Esophagus mucosa (tissue), 1 donor: ENCODE results near the gene LRRC57. TPM values are rescaled to one million over a fixed set of nuclear protein-coding genes. Genes with fewer than 3 reads are reported as not detected.
A peak's percentile ranks its signal among the peaks of the same experiment; 100 is the strongest.

ENCODE experiments used
- ATAC-seq: fragments of 200-7000 bp; cut with Tn5 transposase; one replicate; pipeline ENCODE4 v1.9.1; 2020
- total RNA-seq: library from RNA; stranded (reverse); gene quantifications from one replicate; pipeline ENCODE4 v1.2.4, GENCODE V29; 2023
- donor health status: DM: yes; HTN: yes; CAD: no.

LRRC57 gene
- total RNA-seq, 1 donor from 2014 or later: 11.6 TPM

DNA sequence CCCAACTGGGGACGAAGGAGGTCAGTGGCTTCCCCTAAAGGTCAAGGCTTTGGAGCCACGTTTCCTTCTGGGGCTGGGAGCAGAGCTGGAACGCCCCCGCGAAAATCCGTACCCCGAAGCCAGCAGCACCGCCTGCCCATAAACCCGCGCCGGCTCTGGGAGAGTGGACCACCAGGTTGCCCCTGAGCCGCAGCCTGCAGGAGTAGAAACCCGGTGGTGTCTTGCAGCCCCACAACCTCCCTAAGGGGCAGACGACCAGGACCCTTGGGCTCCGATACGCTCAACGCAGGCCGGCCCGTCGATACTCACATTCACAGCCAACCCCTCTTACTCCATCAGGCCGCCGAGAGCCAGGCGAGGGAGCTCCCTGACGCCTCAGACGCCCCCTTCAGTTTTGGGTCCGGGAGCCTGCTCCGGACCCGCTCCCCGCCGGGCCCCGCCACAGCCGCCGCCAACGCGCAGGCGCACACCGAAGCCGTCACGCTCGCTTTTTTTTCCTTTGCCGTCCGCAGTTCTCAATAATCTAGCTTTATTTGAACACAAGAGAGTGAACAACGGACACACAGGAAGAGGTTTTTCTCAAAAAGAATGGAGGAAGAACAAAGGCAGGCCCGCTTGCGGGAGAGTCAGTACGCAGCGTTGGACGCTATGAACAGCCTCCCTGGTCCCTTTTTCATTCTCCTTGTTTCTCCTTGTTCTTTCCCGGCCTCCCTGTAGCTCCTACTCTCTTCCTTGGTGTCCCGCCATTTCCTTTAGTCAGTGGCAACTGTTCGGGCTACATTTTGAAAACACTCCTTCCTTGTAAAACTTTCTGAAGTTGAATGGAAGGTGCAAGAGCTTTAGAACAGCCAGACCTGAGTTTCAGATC lies 57.7 kb downstream of the LRRC57 start, which contains the start of gene ZNF106:
ZNF106 (minus strand) TSS at position 471 of the 868 bp plus-strand sequence. CDS start 18,852 bp downstream, outside the sequence.
- peak; percentile 72 for ATAC-seq

- no peak for ATAC-seq
Observed at GRCh38 chr15:42490291-42490670, 58.3 kb downstream of the LRRC57 start.

Other genes with a start within 250 kb of the LRRC57 start
- gene CAPN3, start 189.3 kb downstream of the LRRC57 start, total RNA-seq: 4.5 TPM
- gene ZNF106, start 57.7 kb downstream of the LRRC57 start, total RNA-seq: 23.0 TPM
- gene SNAP23, start 53.2 kb downstream of the LRRC57 start, total RNA-seq: 34.4 TPM
- 13.1 TPM for gene HAUS2, start within 50 bp of the LRRC57 start, total RNA-seq
- 1.2 TPM for gene STARD9, start 26.8 kb upstream of the LRRC57 start, total RNA-seq
- gene CDAN1, start 188.3 kb upstream of the LRRC57 start, total RNA-seq: 7.3 TPM